Germinal center (tissue), 1 donor: Measurements from ENCODE around the gene ANKRD7.

ENCODE experiments used
- DNase-seq: peaks from one replicate; pipeline ENCODE4 v3.0.0; 2012; ENCODE audit warnings: mixed read lengths, low spot score

Gene ANKRD7

GRCh38 chr7:118224521-118224920 lies at the start of gene ANKRD7:
TSS of gene ANKRD7 (plus strand) at chr7:118224704. CDS start at chr7:118224831, 127 bp downstream.
- no peak for DNase-seq

- no peak for DNase-seq
These were observed 48.8 kb upstream of the ANKRD7 start for GRCh38 chr7:118175740-118176139.

- DNase-seq = no peak
These were observed 45.3 kb upstream of the ANKRD7 start for GRCh38 chr7:118179191-118179590.

DNA sequence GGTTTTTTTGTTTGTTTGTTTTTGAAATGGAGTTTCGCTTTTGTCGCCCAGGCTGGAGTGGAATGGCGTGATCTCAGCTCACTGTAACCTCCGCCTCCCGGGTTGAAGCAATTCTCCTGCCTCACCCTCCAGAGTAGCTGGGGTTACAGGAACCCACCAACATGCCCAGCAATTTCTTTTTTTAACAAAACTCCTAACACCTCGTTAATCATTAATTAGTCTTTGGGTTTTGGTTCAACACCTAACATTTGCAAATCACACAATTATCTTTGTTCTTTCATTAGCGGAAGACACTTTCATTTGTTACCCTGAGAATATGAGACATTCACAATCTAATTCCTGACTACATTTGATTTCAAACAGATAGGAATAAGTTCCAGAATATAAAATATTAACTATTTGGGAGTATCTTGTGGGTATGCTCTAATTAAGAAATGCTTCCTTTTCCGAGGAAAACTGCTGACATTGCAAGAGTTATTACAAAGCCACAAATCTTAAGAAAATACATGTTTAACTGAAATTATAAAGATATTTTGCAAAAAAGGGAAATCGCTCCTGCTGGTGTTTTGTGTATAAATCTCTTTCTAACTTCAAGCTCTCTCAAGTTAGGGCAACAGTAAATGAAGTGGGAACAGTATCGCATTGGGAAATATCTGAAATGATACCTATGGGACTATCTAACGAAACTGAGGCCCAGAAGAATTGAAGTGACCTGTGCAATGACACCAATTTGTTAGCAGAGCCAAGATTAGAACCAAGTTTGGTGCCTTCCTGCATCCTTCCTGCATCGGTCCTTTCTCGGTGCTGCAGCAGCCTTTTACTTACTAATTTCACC lies 41.7 kb upstream of the ANKRD7 start:
- no peak for DNase-seq

- peak; percentile 11 for DNase-seq
These were observed 41.1 kb upstream of the ANKRD7 start for GRCh38 chr7:118183428-118183785.

- DNase-seq = peak; percentile 93
These were observed 40.5 kb upstream of the ANKRD7 start, which contains the start of gene LSM8 for GRCh38 chr7:118183786-118184564. TSS of gene LSM8 (plus strand) at chr7:118184164. CDS start at chr7:118184224, 60 bp downstream.

DNA sequence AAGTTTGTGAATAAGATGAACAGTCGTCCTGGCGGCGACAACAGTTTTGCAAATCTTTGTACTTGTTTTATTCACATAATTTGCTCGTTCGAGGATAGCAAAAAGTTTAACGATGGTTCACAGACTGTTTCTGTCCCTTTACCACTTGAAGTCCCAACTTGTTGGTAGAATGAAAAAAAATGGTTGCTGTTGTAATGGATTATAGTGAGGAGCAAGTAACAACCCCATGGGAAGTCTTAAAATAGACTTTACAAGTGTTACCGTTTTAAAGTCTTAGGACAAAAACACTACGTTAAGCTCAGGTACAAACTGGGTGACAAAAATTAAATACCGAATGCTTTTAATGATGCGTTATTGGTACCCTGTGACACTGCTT lies 40.0 kb upstream of the ANKRD7 start:
- DNase-seq = no peak

- no peak for DNase-seq
These were observed 39.2 kb upstream of the ANKRD7 start for GRCh38 chr7:118185163-118185860.

DNA sequence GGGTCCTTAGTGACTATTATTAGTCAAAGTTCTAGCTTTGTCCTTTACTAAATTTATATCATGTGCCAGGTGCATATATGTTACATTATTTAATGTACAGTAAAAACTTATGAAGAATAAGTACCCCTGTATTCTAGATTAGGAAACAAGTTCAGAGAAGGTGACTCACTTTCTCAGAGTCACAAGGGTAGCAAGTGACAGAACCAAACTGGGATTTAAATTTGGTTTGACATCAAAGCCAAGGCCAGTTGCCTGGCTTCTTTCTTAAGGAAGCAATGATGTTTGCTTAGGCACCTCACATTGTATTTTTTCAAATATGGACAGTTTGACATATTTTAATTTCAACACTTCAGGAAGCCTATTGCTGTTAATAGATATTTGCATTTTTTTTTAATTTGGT lies 38.0 kb upstream of the ANKRD7 start:
- no peak for DNase-seq

- DNase-seq = no peak
These were observed 29.9 kb upstream of the ANKRD7 start for GRCh38 chr7:118194571-118194970.

GRCh38 chr7:118195837-118196474 lies 28.5 kb upstream of the ANKRD7 start:
- peak; percentile 24 for DNase-seq

- DNase-seq = no peak
These were observed 22.4 kb upstream of the ANKRD7 start for GRCh38 chr7:118202061-118202460.

DNA sequence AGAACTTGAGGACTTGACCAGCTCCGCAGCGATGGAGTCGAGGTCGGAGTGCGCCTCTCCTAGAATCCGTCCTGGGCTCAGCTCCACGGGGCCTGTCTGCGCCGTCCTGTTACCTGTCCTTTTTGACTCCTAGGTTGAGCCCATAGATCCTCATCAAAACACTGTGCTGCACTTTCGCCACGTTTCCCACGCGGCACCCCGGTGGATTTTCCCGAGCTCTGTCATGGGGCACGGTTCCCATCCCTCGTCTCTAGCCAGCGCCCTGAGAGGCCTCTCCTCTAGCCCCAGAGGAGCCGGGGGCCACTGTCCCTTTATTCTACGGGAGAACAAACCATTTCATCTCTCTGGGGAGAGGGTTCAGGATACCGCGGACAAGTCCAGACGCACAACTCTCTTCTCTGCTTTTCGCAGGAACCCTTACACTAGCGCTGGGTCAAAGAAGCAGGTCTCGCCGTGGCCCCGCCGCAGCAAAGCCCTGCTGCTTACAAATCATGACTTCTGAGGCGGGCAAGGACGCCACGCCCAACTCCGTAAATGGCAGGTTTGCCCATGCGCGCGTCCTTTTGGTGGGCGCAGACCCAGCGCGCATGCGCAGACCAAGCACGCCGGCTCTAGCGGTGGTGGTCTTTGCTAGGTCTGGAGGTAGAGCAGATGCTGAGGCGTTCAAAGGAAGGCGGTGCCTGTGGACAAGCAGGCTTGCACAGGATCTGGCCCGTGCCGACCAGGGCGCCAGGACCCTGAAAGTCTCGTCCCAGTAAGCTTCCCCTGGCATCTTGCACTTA lies 10.3 kb upstream of the ANKRD7 start:
- DNase-seq = peak; percentile 92

- DNase-seq = no peak
These were observed 9.7 kb upstream of the ANKRD7 start for GRCh38 chr7:118214833-118215182.

- no peak for DNase-seq
These were observed 7.3 kb upstream of the ANKRD7 start for GRCh38 chr7:118217210-118217619.

- DNase-seq = no peak
These were observed 5.9 kb upstream of the ANKRD7 start for GRCh38 chr7:118218413-118219156.

DNA sequence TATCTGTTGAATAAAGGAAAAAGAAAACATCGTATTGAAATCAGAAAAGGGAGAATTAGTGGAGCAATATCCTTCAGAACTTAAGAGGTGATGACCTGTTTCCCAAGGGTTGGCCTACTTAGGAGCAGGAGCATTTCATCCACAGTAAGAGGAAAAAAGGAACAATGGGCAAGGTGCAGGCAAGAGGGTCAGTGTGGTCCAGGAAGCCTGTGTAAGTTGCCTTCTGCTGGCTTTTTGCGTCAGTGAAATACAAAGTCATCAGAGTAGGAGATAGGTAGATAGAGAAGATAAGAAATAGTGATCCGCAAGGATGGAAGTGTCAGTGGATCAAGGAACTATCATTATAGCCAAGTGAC lies 5.4 kb upstream of the ANKRD7 start:
- DNase-seq = no peak

- DNase-seq = no peak
These were observed 3.9 kb upstream of the ANKRD7 start for GRCh38 chr7:118220583-118220982.

GRCh38 chr7:118222591-118222990 lies 1.9 kb upstream of the ANKRD7 start:
- DNase-seq = no peak

DNA sequence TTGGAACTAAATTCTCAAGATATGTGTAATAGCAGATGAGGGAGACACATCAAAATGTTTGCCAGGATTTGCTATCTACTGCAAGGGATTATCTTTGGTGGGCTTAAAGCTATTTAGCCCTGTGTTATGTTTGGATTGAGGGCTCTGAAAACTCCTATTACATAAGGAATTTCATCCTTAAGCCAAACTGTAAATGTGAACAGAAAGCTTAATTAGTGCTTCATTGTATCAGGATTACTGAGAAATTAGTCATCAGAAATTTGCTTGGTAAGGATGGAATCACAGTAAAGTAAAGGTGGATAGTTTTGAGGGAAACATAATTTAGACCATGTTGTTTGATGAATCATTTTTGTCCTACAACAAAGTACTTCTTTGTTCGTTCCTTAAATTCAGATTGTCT lies 8.3 kb downstream of the ANKRD7 start:
- DNase-seq = no peak

DNA sequence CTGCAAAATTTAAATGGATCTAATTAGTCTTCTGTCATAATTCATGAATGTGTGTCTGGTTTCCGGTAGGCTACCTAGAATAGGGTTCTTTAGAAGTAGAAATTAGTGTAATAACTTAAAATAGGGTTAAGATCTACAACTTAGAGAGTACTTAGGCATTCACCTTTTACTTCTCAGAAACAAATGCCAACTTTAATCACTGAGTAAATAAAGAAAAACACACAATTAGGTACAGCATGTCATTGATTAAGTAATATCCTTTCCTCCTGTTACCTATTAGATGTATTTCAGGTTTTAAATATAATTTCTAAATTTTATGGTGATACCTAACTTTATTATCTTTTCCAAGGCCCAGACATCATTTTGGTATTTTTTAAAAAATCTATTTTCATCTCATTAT lies 9.3 kb downstream of the ANKRD7 start:
- DNase-seq = no peak
